Activated T-helper 17 cell treated with anti-CD3 and anti-CD28 coated beads, Interleukin-2, amount 50 U/mL, for 72 hours (primary cell): ENCODE measurements around the gene VPREB3. TPM values are rescaled to one million over a fixed set of nuclear protein-coding genes. Genes with fewer than 3 reads are reported as not detected.

ENCODE experiments used
- ATAC-seq: fragments of 150-1000 bp; cut with Tn5 transposase; replicated peaks from 2 replicates; pipeline ENCODE4 v1.10.0; 2021; ENCODE audit warnings: mild to moderate bottlenecking, moderate library complexity
- H3K27ac Mint-ChIP-seq: one replicate; pipeline ENCODE4 v1.8.0; 2022; ENCODE audit warnings: mixed read lengths
- H3K27me3 Mint-ChIP-seq: one replicate; pipeline ENCODE4 v1.8.0; 2022; ENCODE audit warnings: mixed read lengths
- H3K36me3 Mint-ChIP-seq: one replicate; pipeline ENCODE4 v1.8.0; 2022; ENCODE audit warnings: low read depth, mild to moderate bottlenecking, mixed read lengths
- H3K4me1 Mint-ChIP-seq: one replicate; pipeline ENCODE4 v1.8.0; 2022; ENCODE audit warnings: mixed read lengths
- H3K4me3 Mint-ChIP-seq: one replicate; pipeline ENCODE4 v1.8.0; 2022; ENCODE audit warnings: mild to moderate bottlenecking, mixed read lengths
- H3K9me3 Mint-ChIP-seq: one replicate; pipeline ENCODE4 v1.8.0; 2022; ENCODE audit warnings: mixed read lengths
- total RNA-seq, 2 donors: library from RNA; stranded (reverse); gene quantifications; one replicate each; pipeline ENCODE4 v1.2.3, GENCODE V29; 2022

Gene VPREB3
- total RNA-seq, 2 donors from 2014 or later, result not detected

DNA sequence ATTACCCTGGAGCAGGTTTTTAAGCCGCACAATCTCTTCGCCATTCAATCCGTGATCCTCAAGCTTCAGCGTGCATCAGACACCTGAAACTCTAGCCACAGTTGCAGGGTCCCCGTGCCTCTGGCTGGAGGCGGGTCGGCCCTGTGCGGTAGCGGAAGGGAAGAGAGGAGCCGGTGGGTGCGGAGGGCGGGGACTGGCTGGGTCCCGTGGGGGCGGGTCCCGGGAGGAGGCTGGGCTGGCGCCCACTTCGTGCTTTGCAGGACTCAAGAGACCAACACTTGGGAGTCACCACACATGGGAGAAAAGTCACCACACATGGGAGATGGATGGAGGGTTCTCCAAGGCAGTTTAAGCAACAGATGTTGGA, 9.3 kb upstream of the VPREB3 start:
- Mint-ChIP-seq H3K4me3 (peak overlapping the region; percentile 52), H3K4me1 (no peaks in the 10 kb centered on the region), H3K27me3 (no peaks in the 10 kb centered on the region), H3K36me3 (no peaks in the 10 kb centered on the region), H3K27ac (no peak overlapping the region), H3K9me3 (no peaks in the 10 kb centered on the region)
- peak; percentile 34 for ATAC-seq

DNA sequence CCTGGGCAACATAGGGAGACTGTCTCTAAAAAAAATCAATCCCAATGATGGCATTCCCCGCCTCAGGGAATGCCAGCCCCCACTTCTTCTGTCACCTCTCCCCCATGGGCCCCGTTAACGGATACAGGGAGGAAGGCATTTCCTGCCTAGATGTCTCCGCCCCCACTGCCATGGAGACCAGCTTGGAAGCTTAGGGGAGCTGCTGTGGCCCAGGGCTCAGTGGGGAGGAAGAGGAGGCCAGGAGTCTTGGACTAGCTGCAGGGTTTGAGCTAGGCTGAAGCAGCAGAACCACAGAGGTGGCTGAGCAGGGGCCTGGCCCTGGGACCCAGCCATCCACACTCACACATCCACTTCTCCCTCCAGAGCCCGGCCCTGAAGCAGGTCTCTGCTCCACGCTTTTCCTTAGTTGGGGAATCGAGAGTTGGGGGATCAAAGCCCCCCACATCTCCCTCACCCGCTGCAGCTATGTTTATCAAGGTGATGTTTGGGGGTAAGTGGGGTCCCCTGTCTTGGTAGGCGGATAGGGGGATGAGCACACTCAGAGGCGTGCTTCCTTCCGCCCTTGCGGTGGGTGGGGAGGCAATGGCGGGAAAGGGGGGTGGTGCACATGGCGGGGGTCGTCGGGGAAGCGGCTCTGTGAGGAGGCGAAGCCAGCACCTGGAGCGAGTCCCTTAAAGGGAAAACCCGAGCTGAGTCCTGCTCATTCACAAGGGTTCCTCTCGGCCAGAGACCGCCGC, 8.8 kb upstream of the VPREB3 start, which contains the start of gene C22orf15:
TSS of gene C22orf15 (plus strand) at position 149 of the 737 bp plus-strand sequence. CDS start at position 466, 317 bp downstream.
- no peak for ATAC-seq
- Mint-ChIP-seq H3K4me3 (peak within 1 kb of the TSS; percentile 52), H3K36me3 (no peaks in the 10 kb centered on the region), H3K27me3 (no peaks in the 10 kb centered on the region), H3K9me3 (no peaks in the 10 kb centered on the region), H3K4me1 (no peaks in the 10 kb centered on the region), H3K27ac (peak within 1 kb of the TSS; percentile 30)

DNA sequence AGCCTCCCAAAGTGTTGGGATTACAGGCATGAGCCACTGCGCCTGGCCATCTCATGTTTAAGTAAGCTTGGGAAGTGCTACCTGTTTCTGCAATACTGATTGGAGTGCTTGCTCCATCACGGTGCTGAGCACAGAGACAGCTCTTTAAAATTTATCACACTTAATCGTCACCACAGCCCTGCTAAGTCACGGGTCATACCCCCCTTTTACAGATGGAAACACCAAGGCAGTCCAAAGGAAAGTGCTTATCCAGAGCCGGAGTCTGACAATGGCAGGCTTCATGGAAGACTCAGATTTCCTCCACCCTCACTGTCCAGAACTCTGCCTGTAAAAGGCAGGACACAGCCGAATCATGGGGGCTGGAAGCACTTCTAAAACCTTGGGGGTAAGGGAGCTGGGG, 5.8 kb upstream of the VPREB3 start:
- H3K27me3 Mint-ChIP-seq, result no peaks in the 10 kb centered on the region
- H3K27ac Mint-ChIP-seq, result no peak overlapping the region
- no peaks in the 10 kb centered on the region for H3K36me3 Mint-ChIP-seq
- no peaks in the 10 kb centered on the region for H3K9me3 Mint-ChIP-seq
- no peak overlapping the region for H3K4me3 Mint-ChIP-seq
- H3K4me1 Mint-ChIP-seq, result no peaks in the 10 kb centered on the region
- no peak for ATAC-seq

DNA sequence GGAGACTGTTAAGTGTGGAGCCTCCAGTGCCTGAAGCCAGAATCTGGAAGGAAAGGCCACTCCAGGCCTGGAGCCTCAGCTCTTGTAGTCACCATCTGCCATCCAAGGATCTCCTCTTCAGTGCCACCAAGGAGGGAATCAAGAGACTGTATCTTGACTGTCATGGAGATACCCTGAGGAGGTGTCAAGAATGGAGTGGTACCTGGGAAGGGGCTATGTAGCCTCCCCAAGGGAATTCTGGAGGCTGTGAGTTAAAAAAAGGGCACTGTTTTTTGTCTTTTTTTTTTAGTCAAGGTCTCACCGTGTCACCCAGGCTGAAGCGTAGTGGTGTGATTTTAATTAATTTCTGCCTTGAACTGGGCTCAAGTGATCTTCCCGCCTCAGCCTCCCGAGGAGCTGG, 5.3 kb upstream of the VPREB3 start:
- ATAC-seq, result no peak
- Mint-ChIP-seq H3K36me3 (no peaks in the 10 kb centered on the region), H3K4me3 (no peak overlapping the region), H3K27ac (no peak overlapping the region), H3K4me1 (no peaks in the 10 kb centered on the region), H3K9me3 (no peaks in the 10 kb centered on the region), H3K27me3 (no peaks in the 10 kb centered on the region)

DNA sequence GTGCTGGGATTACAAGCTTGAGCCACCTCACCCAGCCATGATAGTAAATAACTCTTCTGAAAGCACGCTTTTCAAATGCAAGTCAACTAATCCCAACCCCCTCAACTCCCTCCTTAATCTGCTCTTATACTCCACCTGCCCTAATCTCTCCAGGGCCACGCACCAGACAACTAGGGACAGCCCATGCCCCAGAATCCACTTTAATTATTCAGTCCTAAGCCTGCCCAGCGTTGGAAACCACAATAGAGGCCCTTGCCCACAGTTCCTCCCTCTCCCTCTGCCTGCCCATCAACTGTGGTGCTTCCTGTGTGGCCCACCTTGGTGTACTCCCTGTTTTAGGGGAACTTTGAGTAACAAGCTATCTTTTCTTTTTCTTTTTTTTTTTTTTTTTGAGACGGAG, 2.7 kb upstream of the VPREB3 start:
- ATAC-seq, result no peak
- H3K27ac Mint-ChIP-seq, result no peak overlapping the region
- H3K36me3 Mint-ChIP-seq, result no peaks in the 10 kb centered on the region
- H3K9me3 Mint-ChIP-seq, result no peaks in the 10 kb centered on the region
- no peaks in the 10 kb centered on the region for H3K27me3 Mint-ChIP-seq
- H3K4me1 Mint-ChIP-seq, result no peaks in the 10 kb centered on the region
- H3K4me3 Mint-ChIP-seq, result no peak overlapping the region

DNA sequence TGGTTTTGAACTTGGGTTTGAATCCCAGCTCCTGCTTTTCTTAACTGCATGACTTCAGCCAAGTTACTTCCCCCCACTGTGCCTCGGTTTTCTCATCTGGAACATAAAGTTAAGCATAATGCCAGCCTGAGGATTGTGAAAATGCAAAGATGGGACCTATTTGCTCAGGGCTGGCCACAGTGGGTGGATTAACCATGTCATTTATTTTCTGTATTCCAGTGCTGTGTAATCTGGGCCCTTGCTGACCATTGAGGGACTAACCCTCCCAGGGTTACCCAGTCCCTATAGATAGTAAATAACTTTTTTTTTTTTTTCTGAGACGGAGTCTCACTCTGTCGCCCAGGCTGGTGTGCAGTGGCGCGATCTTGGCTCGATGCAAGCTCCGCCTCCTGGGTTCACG, 1.5 kb upstream of the VPREB3 start:
- Mint-ChIP-seq H3K27me3 (no peaks in the 10 kb centered on the region), H3K27ac (no peak overlapping the region), H3K36me3 (no peaks in the 10 kb centered on the region)

DNA sequence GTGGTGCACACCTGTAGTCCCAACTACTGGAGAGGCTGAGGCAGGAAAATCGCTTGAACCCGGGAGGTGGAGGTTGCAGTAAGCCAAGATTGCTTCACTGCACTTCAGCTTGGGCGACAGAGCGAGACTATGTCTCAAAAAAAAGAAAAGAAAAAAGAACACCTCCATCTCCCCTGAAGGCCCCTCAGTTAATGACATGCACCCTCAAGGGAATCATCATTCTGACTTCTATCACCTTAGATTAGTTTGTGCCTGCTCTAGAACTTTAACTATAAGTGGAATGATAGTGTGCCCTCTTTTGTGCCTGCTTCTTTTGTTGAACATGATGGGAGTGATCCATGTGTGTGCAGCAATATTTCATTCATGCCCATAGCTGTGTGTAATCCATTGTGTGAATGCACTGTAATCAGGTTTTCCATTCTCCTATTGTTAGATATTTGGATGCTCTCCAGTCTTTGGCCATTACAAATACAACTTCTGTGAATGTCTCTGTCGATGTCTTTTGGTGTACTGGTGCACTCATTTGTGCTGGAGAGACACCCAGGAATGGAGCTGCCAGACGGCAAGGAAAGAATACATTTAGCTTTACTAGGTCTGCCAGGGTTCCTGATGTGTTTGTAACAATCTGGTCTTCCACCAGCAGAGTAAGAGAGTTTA, 883 bp upstream of the VPREB3 start:
- H3K36me3 Mint-ChIP-seq, result no peaks in the 10 kb centered on the region
- no peak overlapping the region for H3K4me3 Mint-ChIP-seq
- H3K9me3 Mint-ChIP-seq, result no peaks in the 10 kb centered on the region
- H3K27ac Mint-ChIP-seq, result no peak overlapping the region
- H3K27me3 Mint-ChIP-seq, result no peaks in the 10 kb centered on the region
- ATAC-seq, result no peak
- peaks cover 5% of the 10 kb centered on the region for H3K4me1 Mint-ChIP-seq

More for the DNA sequence above, 1.5 kb upstream of the VPREB3 start:
- H3K4me3 Mint-ChIP-seq, result no peak overlapping the region
- no peak for ATAC-seq
- no peaks in the 10 kb centered on the region for H3K9me3 Mint-ChIP-seq
- H3K4me1 Mint-ChIP-seq, result no peaks in the 10 kb centered on the region

DNA sequence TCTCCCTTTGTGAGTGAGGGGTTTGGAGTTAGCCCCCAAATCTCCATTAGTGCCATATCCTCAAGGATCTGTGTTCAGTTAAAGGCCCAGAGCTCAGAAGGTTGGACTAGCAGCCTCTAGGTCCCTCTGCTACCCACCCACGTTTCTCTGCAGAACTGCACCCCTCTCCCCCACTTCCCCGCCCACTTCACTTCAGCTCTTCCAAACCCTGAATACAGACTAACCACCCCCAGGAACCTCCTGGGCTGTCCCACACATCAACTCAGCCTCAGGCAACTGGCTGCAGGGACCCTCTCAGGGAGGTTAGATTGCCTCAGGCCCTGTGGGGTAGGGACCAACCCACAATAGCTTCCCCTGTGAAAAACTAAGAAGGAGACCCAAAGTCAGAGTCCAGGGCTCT, 840 bp downstream of the VPREB3 start:
- Mint-ChIP-seq H3K4me1 (peaks cover 12% of the 10 kb centered on the region), H3K36me3 (no peaks in the 10 kb centered on the region), H3K27me3 (no peaks in the 10 kb centered on the region), H3K27ac (no peak overlapping the region), H3K9me3 (no peaks in the 10 kb centered on the region), H3K4me3 (no peak overlapping the region)
- ATAC-seq, result no peak

DNA sequence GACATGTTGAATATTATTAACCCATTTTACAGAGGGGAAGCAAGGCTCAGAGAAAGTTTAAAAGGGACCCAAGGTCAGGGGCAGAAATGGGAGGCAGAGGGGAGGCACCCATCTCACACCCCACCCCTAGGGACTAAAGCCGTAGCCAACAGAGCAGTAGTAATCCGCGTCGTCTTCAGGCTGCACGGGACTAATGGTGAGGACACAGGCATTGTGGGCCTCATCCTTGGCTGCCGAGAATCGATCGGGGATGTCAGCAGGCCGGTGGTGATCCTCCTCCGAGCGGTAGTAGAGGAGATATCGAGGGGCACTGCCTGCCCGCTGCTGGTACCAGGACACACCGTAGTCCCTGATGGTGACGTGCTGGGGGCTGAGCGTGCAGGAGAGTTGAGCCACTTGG, 1.5 kb downstream of the VPREB3 start:
- H3K4me1 Mint-ChIP-seq, result peaks cover 12% of the 10 kb centered on the region
- no peaks in the 10 kb centered on the region for H3K9me3 Mint-ChIP-seq
- no peak for ATAC-seq
- no peaks in the 10 kb centered on the region for H3K27me3 Mint-ChIP-seq
- no peak overlapping the region for H3K27ac Mint-ChIP-seq
- H3K36me3 Mint-ChIP-seq, result no peaks in the 10 kb centered on the region
- H3K4me3 Mint-ChIP-seq, result peak overlapping the region; percentile 49

DNA sequence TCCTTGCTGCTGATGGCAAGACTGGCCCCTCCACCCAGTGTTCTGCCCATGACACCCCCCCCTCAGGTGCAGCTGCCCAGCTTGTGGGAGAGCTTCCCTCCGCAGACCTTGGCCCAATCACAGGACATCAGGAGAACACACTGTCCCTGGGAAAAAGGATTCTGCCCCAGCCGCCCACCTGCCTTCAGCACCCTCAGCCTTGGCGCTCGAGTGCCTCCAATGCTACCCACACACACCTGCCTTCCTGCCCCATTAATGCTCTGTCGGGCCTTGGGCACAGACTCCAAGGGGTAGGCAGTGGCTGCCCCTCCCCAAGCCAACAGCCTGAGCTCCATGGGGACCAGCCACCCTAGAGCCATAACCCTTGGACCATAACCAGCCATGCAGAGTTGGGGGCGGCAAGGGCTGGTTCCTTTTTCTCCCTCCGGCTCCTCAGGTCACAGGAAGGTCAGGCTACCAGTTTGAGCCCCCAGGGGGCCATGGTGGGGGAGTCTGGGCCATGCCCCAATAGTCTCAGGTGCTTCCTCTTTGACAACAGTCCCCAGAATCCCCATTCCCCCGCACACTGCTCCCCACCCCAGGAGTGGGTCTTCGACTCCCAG, 2.0 kb downstream of the VPREB3 start:
- Mint-ChIP-seq H3K9me3 (no peaks in the 10 kb centered on the region), H3K27me3 (no peaks in the 10 kb centered on the region), H3K27ac (no peak overlapping the region), H3K36me3 (no peaks in the 10 kb centered on the region), H3K4me1 (peaks cover 12% of the 10 kb centered on the region), H3K4me3 (peak overlapping the region; percentile 49)
- ATAC-seq, result no peak

DNA sequence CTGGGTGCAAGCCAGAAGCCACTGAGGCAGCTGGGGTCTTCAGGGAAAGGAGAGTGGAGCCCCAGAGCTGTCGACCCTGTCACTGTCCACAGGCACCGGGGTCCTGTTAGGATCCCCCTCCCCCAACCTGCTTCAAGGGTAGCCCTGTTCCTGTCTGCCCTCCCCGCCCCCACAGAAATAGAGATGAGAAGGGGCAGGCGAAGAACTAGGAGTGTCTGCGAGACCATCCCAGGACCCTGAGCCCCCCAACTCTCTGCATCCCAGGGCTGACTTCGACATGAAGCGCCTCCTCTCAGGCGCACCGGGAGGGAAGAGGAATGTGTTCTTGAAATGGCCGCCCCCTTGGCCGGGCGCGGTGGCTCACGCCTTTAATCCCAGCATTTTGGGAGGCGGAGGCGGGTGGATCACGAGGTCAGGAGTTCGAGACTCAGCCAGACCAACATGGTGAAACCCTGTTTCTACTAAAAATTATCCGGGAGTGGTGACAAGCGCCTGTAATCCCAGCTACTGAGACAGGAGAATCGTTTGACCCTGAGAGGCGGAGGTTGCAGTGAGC, 2.7 kb downstream of the VPREB3 start:
- no peak for ATAC-seq
- H3K4me1 Mint-ChIP-seq, result peaks cover 12% of the 10 kb centered on the region
- no peak overlapping the region for H3K27ac Mint-ChIP-seq
- H3K36me3 Mint-ChIP-seq, result no peaks in the 10 kb centered on the region
- H3K4me3 Mint-ChIP-seq, result peak overlapping the region; percentile 89
- no peaks in the 10 kb centered on the region for H3K27me3 Mint-ChIP-seq
- H3K9me3 Mint-ChIP-seq, result no peaks in the 10 kb centered on the region

DNA sequence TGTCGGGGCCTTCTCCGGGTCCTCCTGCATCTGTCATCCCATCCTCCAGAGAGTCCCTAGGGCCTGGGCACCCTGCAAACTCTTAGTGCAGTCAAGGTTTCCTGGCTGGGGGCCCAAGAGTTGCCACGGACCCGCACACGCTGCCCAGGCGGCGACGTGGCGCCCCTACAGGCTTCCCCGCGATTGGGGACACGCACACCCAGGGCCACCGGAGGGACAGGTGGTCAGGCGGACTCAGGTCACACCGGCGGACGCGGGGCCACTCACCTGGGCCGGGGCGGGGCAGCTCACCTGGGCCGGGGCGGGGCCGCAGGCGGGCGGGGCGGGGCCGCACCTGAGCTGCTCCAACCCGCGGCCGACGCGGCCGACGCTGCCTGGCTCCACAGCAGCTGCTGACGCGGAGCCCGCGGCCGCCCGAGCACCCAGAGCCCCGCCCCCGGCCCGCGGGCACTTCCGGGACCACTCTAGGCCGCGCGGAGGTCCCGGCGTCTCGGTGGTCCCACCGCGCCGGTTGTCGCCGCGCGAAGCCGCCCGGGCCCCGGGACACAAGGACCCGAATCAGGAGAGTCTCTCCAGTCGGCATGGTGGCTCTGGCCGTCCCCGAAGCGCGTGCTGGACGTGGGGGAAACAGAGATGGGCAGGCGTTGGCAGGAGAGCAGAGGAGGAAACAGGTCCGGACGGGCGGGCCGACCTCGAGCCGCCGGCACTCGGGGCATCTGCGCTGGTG, 3.3 kb downstream of the VPREB3 start, which contains the start of gene ZNF70:
TSS of gene ZNF70 (minus strand) at position 399 of the 727 bp plus-strand sequence. CDS start 5,972 bp downstream, outside the sequence.
- H3K9me3 Mint-ChIP-seq, result no peaks in the 10 kb centered on the region
- H3K36me3 Mint-ChIP-seq, result no peaks in the 10 kb centered on the region

DNA sequence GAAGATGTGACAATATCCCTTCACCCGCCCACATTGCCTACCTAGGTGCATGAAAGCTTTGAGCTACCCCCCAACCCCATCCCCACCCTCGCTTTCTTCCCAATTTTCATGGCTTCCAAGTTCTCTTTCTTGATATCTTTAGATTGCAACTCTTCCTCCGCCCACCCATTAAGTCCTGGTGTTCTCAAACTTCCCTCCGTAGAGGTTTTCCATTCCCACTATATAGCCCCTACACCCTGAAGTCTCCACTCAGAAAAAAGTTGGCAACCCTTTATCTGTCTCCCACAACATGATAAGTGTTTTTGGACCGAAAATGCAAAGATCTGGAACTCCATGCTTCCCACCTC, 3.9 kb downstream of the VPREB3 start:
- Mint-ChIP-seq H3K4me1 (peaks cover 12% of the 10 kb centered on the region), H3K27me3 (no peaks in the 10 kb centered on the region), H3K27ac (peak overlapping the region; percentile 80), H3K36me3 (no peaks in the 10 kb centered on the region), H3K9me3 (no peaks in the 10 kb centered on the region), H3K4me3 (peak overlapping the region; percentile 89)
- no peak for ATAC-seq

More for the DNA sequence above, 3.3 kb downstream of the VPREB3 start, which contains the start of gene ZNF70:
- Mint-ChIP-seq H3K4me1 (peaks cover 12% of the 10 kb centered on the region), H3K27ac (peak within 1 kb of the TSS; percentile 80), H3K27me3 (no peaks in the 10 kb centered on the region), H3K4me3 (peak within 1 kb of the TSS; percentile 89)
- peak; percentile 99 for ATAC-seq

DNA sequence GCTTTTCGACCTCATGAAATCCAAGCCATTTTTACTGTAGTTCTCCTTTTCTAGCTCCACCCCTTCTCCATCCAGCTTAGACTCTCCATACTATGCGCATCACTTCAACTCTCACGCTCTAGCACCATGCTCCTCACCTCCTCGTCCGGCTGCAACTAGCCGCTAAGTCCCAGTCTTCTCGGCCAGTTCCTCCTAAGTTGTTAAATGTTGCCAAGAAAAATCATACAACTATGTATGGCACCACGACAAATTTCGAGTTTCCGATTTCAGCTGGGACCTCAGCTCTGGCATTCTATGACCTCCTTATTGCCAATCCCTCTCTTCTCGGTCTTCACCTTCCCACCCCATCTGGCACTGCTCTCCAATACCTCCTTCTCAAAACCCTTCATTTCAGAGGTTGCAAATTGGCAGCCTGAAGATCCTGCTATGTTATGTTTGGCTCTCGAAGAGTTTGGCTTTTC, 4.4 kb downstream of the VPREB3 start:
- Mint-ChIP-seq H3K27me3 (no peaks in the 10 kb centered on the region), H3K27ac (peak overlapping the region; percentile 10), H3K4me1 (peaks cover 12% of the 10 kb centered on the region), H3K4me3 (peak overlapping the region; percentile 89), H3K9me3 (no peaks in the 10 kb centered on the region), H3K36me3 (peaks cover 4% of the 10 kb centered on the region)
- no peak for ATAC-seq
